ENCODE data around the gene CCL20. TPM values are rescaled to one million over a fixed set of nuclear protein-coding genes. Genes with fewer than 3 reads are reported as not detected.
A peak's percentile ranks its signal among the peaks of the same experiment; 100 is the strongest.

CCL20 gene
- total and polyA plus RNA-seq, 2 of the 13 experiments (the other 11 are each of a cell fraction or from before 2014, with no cell fraction given), result 223 to 903 TPM

DNA sequence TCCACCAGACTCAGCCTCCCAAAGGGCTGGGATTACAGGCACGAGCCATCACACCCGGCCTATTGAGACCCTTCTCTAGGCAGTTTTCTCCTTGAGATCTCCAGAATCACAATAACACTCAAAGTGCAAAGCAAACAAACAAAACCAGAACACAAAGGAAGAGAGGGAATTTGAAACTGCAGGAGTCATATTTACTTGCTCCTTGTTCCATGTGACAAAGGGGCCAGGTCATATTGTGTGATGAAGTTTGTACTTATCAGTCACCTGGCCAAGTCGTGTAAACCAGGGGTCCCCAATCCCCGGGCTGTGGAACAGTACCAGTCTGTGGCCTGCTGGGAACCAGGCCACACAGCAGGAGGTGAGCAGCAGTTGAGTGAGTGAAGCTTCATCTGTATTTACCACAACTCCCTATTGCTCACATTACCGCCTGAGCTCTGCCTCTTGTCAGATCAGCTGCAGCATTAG lies 41.4 kb upstream of the CCL20 start (continued):
- TF ChIP-seq, protein P1, sequence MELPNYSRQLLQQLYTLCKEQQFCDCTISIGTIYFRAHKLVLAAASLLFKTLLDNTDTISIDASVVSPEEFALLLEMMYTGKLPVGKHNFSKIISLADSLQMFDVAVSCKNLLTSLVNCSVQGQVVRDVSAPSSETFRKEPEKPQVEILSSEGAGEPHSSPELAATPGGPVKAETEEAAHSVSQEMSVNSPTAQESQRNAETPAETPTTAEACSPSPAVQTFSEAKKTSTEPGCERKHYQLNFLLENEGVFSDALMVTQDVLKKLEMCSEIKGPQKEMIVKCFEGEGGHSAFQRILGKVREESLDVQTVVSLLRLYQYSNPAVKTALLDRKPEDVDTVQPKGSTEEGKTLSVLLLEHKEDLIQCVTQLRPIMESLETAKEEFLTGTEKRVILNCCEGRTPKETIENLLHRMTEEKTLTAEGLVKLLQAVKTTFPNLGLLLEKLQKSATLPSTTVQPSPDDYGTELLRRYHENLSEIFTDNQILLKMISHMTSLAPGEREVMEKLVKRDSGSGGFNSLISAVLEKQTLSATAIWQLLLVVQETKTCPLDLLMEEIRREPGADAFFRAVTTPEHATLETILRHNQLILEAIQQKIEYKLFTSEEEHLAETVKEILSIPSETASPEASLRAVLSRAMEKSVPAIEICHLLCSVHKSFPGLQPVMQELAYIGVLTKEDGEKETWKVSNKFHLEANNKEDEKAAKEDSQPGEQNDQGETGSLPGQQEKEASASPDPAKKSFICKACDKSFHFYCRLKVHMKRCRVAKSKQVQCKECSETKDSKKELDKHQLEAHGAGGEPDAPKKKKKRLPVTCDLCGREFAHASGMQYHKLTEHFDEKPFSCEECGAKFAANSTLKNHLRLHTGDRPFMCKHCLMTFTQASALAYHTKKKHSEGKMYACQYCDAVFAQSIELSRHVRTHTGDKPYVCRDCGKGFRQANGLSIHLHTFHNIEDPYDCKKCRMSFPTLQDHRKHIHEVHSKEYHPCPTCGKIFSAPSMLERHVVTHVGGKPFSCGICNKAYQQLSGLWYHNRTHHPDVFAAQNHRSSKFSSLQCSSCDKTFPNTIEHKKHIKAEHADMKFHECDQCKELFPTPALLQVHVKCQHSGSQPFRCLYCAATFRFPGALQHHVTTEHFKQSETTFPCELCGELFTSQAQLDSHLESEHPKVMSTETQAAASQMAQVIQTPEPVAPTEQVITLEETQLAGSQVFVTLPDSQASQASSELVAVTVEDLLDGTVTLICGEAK (IDR thresholded peaks at IDR 0.05), result no peak
- TF ChIP-seq, protein P1 (CRISPR knock-in tag; IDR thresholded peaks at IDR 0.05), result peak; percentile 38; the same call in 1 of the 2 replicates
- TF ChIP-seq, protein P2, sequence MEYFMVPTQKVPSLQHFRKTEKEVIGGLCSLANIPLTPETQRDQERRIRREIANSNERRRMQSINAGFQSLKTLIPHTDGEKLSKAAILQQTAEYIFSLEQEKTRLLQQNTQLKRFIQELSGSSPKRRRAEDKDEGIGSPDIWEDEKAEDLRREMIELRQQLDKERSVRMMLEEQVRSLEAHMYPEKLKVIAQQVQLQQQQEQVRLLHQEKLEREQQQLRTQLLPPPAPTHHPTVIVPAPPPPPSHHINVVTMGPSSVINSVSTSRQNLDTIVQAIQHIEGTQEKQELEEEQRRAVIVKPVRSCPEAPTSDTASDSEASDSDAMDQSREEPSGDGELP (IDR thresholded peaks at IDR 0.05; ENCODE audit: borderline replicate concordance, low read depth), result peak; percentile 61; the same call in 1 of the 2 replicates
- TF ChIP-seq ZNF136 (CRISPR knock-in tag; IDR thresholded peaks at IDR 0.05; ENCODE audit: low read depth) (0 out of 2 replicates have a peak, but pooled peaks have one; percentile 10), ATF7-NPFF (CRISPR knock-in tag; IDR thresholded peaks at IDR 0.05; ENCODE audit: low read depth) (no peak), MAF1 (CRISPR knock-in tag; IDR thresholded peaks at IDR 0.05; ENCODE audit: borderline replicate concordance) (no peak), DNMT3B (CRISPR knock-in tag; conservative IDR thresholded peaks at IDR 0.05) (no peak), ADNP (CRISPR knock-in tag; IDR thresholded peaks at IDR 0.05) (0 out of 2 replicates have a peak, but pooled peaks have one; percentile 43), EP300 (IDR thresholded peaks at IDR 0.05; ENCODE audit: low read depth in 2 of 2, low read length in 2 of 2) (peak in 1 of 2 experiments; percentile 54; a peak in 2 of 4 replicates), EP300 (CRISPR knock-in tag; IDR thresholded peaks at IDR 0.05; ENCODE audit: borderline replicate concordance) (no peak), TEAD2 (CRISPR knock-in tag; IDR thresholded peaks at IDR 0.05) (no peak), ZKSCAN5 (CRISPR knock-in tag; IDR thresholded peaks at IDR 0.05) (peak; percentile 94), BORCS8-MEF2B (CRISPR knock-in tag; IDR thresholded peaks at IDR 0.05) (0 out of 2 replicates have a peak, but pooled peaks have one; percentile 33), MED1 (CRISPR knock-in tag; IDR thresholded peaks at IDR 0.05) (peak; percentile 66)
- TF ChIP-seq, protein P3, sequence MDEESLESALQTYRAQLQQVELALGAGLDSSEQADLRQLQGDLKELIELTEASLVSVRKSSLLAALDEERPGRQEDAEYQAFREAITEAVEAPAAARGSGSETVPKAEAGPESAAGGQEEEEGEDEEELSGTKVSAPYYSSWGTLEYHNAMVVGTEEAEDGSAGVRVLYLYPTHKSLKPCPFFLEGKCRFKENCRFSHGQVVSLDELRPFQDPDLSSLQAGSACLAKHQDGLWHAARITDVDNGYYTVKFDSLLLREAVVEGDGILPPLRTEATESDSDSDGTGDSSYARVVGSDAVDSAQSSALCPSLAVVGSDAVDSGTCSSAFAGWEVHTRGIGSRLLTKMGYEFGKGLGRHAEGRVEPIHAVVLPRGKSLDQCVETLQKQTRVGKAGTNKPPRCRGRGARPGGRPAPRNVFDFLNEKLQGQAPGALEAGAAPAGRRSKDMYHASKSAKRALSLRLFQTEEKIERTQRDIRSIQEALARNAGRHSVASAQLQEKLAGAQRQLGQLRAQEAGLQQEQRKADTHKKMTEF (CRISPR knock-in tag; IDR thresholded peaks at IDR 0.05), result 0 out of 2 replicates have a peak, but pooled peaks have one; percentile 43
- TF ChIP-seq, protein P4, sequence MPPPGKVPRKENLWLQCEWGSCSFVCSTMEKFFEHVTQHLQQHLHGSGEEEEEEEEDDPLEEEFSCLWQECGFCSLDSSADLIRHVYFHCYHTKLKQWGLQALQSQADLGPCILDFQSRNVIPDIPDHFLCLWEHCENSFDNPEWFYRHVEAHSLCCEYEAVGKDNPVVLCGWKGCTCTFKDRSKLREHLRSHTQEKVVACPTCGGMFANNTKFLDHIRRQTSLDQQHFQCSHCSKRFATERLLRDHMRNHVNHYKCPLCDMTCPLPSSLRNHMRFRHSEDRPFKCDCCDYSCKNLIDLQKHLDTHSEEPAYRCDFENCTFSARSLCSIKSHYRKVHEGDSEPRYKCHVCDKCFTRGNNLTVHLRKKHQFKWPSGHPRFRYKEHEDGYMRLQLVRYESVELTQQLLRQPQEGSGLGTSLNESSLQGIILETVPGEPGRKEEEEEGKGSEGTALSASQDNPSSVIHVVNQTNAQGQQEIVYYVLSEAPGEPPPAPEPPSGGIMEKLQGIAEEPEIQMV (CRISPR knock-in tag; IDR thresholded peaks at IDR 0.05; ENCODE audit: low read depth), result 0 out of 2 replicates have a peak, but pooled peaks have one; percentile 32
